IMR-90 (cell line): ENCODE measurements around the gene FN1. TPM values are rescaled to one million over a fixed set of nuclear protein-coding genes. Genes with fewer than 3 reads are reported as not detected.

Experiments
- ATAC-seq: fragments of 200-7000 bp; cut with Tn5 transposase; 2 replicates; pipeline ENCODE4 v1.9.1; 2020; ENCODE audit warnings: low read depth, mild to moderate bottlenecking, moderate library complexity
- BruUV-seq: library from RNA; stranded (reverse); fragments of 400-500 nt; replicated peaks from 2 replicates; lab custom pipeline; 2021; lab: Mats Ljungman, UMichigan
- CTCF ChIA-PET: fragments of 300-600 bp; formaldehyde crosslinking; extraction: SDS; loops from one replicate; lab custom pipeline; 2021; ENCODE audit warnings: antibody characterized with exemption; lab: Yijun Ruan, JAX
- POLR2A ChIA-PET: fragments of 300-600 bp; sonication (Branson Sonifier 250); formaldehyde crosslinking; loops from one replicate; lab custom pipeline; 2022; ENCODE audit warnings: antibody characterized with exemption; ENCODE audit not compliant: unreplicated experiment; lab: Charles Lee
- DNase-seq: peaks from one replicate; pipeline ENCODE4 v3.0.0; 2013
- H2AFZ ChIP-seq: replicated peaks from 2 replicates; pipeline ENCODE3; 2013; ENCODE audit warnings: low read length, mild to moderate bottlenecking; ENCODE audit not compliant: poor library complexity
- H2AK5ac ChIP-seq: 2 replicates; pipeline ENCODE4 v1.6.1; 2013; ENCODE audit warnings: low read depth, low read length, inconsistent platforms
- H2AK9ac ChIP-seq: replicated peaks from 2 replicates; pipeline ENCODE3; 2013; ENCODE audit warnings: mild to moderate bottlenecking, low read depth, low read length, moderate library complexity; ENCODE audit not compliant: poor library complexity
- H2BK120ac ChIP-seq: 2 replicates; pipeline ENCODE4 v1.6.1; 2013; ENCODE audit warnings: low read depth, low read length, inconsistent platforms
- H2BK15ac ChIP-seq: 3 replicates; pipeline ENCODE4 v1.6.1; 2013; ENCODE audit warnings: low read depth, low read length, inconsistent platforms
- H2BK20ac ChIP-seq: 2 replicates; pipeline ENCODE4 v1.6.1; 2013; ENCODE audit warnings: low read depth, mild to moderate bottlenecking, inconsistent platforms, low read length, moderate library complexity
- H2BK5ac ChIP-seq: 2 replicates; pipeline ENCODE4 v1.6.1; 2013; ENCODE audit warnings: mild to moderate bottlenecking, low read depth, low read length, inconsistent platforms; ENCODE audit not compliant: poor library complexity, severe bottlenecking
- H3K14ac ChIP-seq: replicated peaks from 2 replicates; pipeline ENCODE4 v1.6.1; 2013; ENCODE audit warnings: low read depth, low read length, inconsistent platforms
- H3K18ac ChIP-seq: 2 replicates; pipeline ENCODE4 v1.6.1; 2013; ENCODE audit warnings: low read depth, low read length, control low read depth
- H3K23ac ChIP-seq: 2 replicates; pipeline ENCODE4 v1.6.1; 2013; ENCODE audit warnings: low read depth, low read length, inconsistent platforms
- H3K27ac ChIP-seq: 2 replicates; pipeline ENCODE4 v1.5.1; 2013; ENCODE audit warnings: mild to moderate bottlenecking, control low read depth, low read length; ENCODE audit not compliant: insufficient read depth
- H3K27me3 ChIP-seq: 2 replicates; pipeline ENCODE4 v1.6.1; 2013; ENCODE audit warnings: low read length; ENCODE audit not compliant: control insufficient read depth, insufficient read depth
- H3K36me3 ChIP-seq: 2 replicates; pipeline ENCODE4 v1.6.1; 2013; ENCODE audit warnings: low read length, mixed read lengths; ENCODE audit not compliant: control insufficient read depth, insufficient read depth
- H3K4ac ChIP-seq: 2 replicates; pipeline ENCODE4 v1.6.1; 2013; ENCODE audit warnings: low read depth, low read length, inconsistent platforms
- H3K4me1 ChIP-seq: 2 replicates; pipeline ENCODE4 v1.6.1; 2013; ENCODE audit warnings: low read length, mixed read lengths; ENCODE audit not compliant: control insufficient read depth, insufficient read depth
- H3K4me2 ChIP-seq: 2 replicates; pipeline ENCODE4 v1.6.1; 2013; ENCODE audit warnings: low read depth, mild to moderate bottlenecking, control low read depth, low read length, moderate library complexity
- H3K4me3 ChIP-seq: 2 replicates; pipeline ENCODE4 v1.5.1; 2013; ENCODE audit warnings: low read depth, mild to moderate bottlenecking, control low read depth, low read length, moderate library complexity; ENCODE audit not compliant: insufficient read depth
- H3K56ac ChIP-seq: 2 replicates; pipeline ENCODE4 v1.6.1; 2013; ENCODE audit warnings: low read length, inconsistent platforms; ENCODE audit not compliant: insufficient read depth; ENCODE audit errors: extremely low read depth
- H3K79me1 ChIP-seq, 2 experiments: 2 replicates each; pipeline ENCODE4 v1.6.1; 2013; ENCODE audit warnings: low read length in 2 of 2, inconsistent platforms in 1 of 2, low read depth in 1 of 2
- H3K9ac ChIP-seq: 2 replicates; pipeline ENCODE4 v1.6.1; 2013; ENCODE audit warnings: low read depth, low read length, control low read depth
- H3K9me1 ChIP-seq: 2 replicates; pipeline ENCODE4 v1.6.1; 2013; ENCODE audit warnings: low read length, inconsistent platforms; ENCODE audit not compliant: insufficient read depth
- H3K9me3 ChIP-seq: 2 replicates; pipeline ENCODE4 v1.6.1; 2013; ENCODE audit warnings: low read length; ENCODE audit not compliant: control insufficient read depth, insufficient read depth
- H4K20me1 ChIP-seq: 2 replicates; pipeline ENCODE4 v1.6.1; 2013; ENCODE audit warnings: low read length, inconsistent platforms; ENCODE audit not compliant: insufficient read depth
- H4K5ac ChIP-seq: 2 replicates; pipeline ENCODE4 v1.6.1; 2013; ENCODE audit warnings: mild to moderate bottlenecking, low read depth, low read length, control low read depth
- H4K8ac ChIP-seq, 2 experiments: 2 replicates each; pipeline ENCODE4 v1.6.1; 2013; ENCODE audit warnings: low read depth in 2 of 2, low read length in 2 of 2, control low read depth in 1 of 2, inconsistent platforms in 1 of 2
- H4K91ac ChIP-seq: 2 replicates; pipeline ENCODE4 v1.6.1; 2013; ENCODE audit warnings: low read depth, low read length, inconsistent platforms; ENCODE audit not compliant: insufficient read depth
- BHLHE40 ChIP-seq: fragments of 150-350 bp; IDR thresholded peaks from 2 replicates; pipeline ENCODE4 v1.6.1; 2016; ENCODE audit warnings: mild to moderate bottlenecking, low read depth, low read length
- MXI1 ChIP-seq: IDR thresholded peaks from 2 replicates; pipeline ENCODE4 v1.6.1; 2012; ENCODE audit warnings: low read depth, mild to moderate bottlenecking, low read length, moderate library complexity, borderline replicate concordance
- NFE2L2 ChIP-seq: fragments of 150-350 bp; IDR thresholded peaks from 2 replicates; pipeline ENCODE4 v1.6.1; 2016; ENCODE audit warnings: low read depth, mild to moderate bottlenecking, low read length
- POLR2A ChIP-seq: IDR thresholded peaks from 2 replicates; pipeline ENCODE4 v1.6.1; 2012; ENCODE audit warnings: mild to moderate bottlenecking, low read depth, low read length
- WGBS, 2 experiments: methylation state at CpG; one replicate each; pipeline versions ENCODE4 v1.1.5 to v1.1.7; 2013; ENCODE audit warnings: missing lambda C conversion rate in 2 of 2; ENCODE audit not compliant: insufficient read length in 1 of 2; ENCODE audit errors: extremely low coverage in 2 of 2; 5-methylcytosine and 5-hydroxymethylcytosine counted together
- dilution Hi-C: fragments of 300-500 bp; cut with HindIII; formaldehyde crosslinking; loops from one replicate; pipeline ENCODE4 v1.14.3; 2018; ENCODE audit warnings: low sequenced_read_pairs; ENCODE audit not compliant: unreplicated experiment
- in situ Hi-C: fragments of 300-500 bp; cut with MboI; formaldehyde crosslinking; loops from 3 replicates; pipeline ENCODE4 v1.14.3; 2019; ENCODE audit warnings: low sequenced_read_pairs, inconsistent platforms, mixed read lengths
- intact Hi-C: fragments of 100-400 bp; cut with micrococcal nuclease; formaldehyde crosslinking; loops from 2 replicates; pipeline ENCODE4 v1.10.0; 2022
- polyA plus RNA-seq, 3 experiments: library from polyadenylated mRNA; depleted of rRNA; stranded (reverse); fragments of >200 nt; gene quantifications; 2 replicates each; pipeline ENCODE4 v1.2.3, GENCODE V29; 2012; ENCODE audit warnings: low replicate concordance in 1 of 3
- total RNA-seq: library from RNA; depleted of rRNA; stranded (reverse); fragments of >200 nt; gene quantifications from 2 replicates; pipeline ENCODE4 v1.2.3, GENCODE V29; 2012

Gene FN1
- total and polyA plus RNA-seq, 2 of the 4 experiments (the other 2 are of a cell fraction), result 8,243 to 13,004 TPM

DNA sequence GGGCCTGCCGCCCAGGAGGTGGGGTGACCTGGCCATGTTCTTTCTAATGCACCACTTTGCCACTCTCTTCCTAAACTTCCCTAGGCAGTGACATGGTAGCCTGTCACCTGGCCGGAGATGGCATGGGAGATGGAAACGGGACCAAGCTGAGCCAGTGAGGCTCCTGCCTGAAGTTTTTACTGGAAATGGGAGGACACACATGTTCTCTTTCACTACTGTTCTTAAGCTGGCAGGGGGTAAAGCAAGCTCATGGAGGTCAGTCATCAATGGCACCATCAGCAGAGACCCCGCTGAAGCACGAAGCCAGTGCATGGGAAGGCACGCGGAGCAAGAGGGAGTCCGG lies 73.3 kb downstream of the FN1 start:
- intact Hi-C loops, result no loop called here
- POLR2A ChIA-PET, result no interaction called here

More for the DNA sequence above, 73.3 kb downstream of the FN1 start:
- Histone ChIP-seq H3K23ac (no peak overlapping the region), H4K91ac (no peak overlapping the region), H3K9ac (no peak overlapping the region), H3K4me2 (no peak overlapping the region), H3K79me1 (peaks cover 8 to 19% of the 10 kb centered on the region in 2 experiments; a peak in 3 of 4 replicates), H2BK120ac (no peak overlapping the region), H2BK5ac (no peak overlapping the region), H3K27me3 (no peaks in the 10 kb centered on the region), H4K20me1 (peaks cover 23% of the 10 kb centered on the region), H3K9me1 (peaks cover 2% of the 10 kb centered on the region; the same call in 1 of the 2 replicates), H2AFZ (no peak overlapping the region), H2AK9ac (peak overlapping the region; percentile 71), H2BK15ac (no peak overlapping the region), H4K5ac (no peak overlapping the region), H4K8ac (0 out of 4 replicates have a peak overlapping the region, but pooled peaks of 1 of the 2 experiments have one; percentile 19), H2BK20ac (no peak overlapping the region), H3K18ac (no peak overlapping the region), H3K4me1 (0 out of 2 replicates have a peak, but pooled peaks cover 1% of the 10 kb centered on the region), H3K14ac (no peak overlapping the region), H3K27ac (no peak overlapping the region), H3K4ac (no peak overlapping the region), H2AK5ac (no peak overlapping the region), H3K4me3 (no peak overlapping the region), H3K9me3 (no peaks in the 10 kb centered on the region), H3K56ac (no peak overlapping the region), H3K36me3 (peaks cover 60% of the 10 kb centered on the region)
- CTCF ChIA-PET, result no interaction called here
- no peak for TF ChIP-seq POLR2A
- TF ChIP-seq MXI1, result no peak
- no peak for TF ChIP-seq NFE2L2
- TF ChIP-seq BHLHE40, result no peak
- BruUV-seq, result no TSS peak
- WGBS, 2 experiments, result no CpG with 5 or more reads among the region's 8 CpGs
- ATAC-seq (no peak), DNase-seq (peak; percentile 15)
- dilution Hi-C loops (no loop called here), in situ Hi-C loops (no loop called here)
